Stimulated activated CD8-positive, alpha-beta memory T cell treated with anti-CD3 and anti-CD28 coated beads, Interleukin-15, amount 100 ng/mL, for 1 hour (primary cell): ENCODE measurements around the gene SLC38A3.

Source experiments
- DNase-seq: peaks from one replicate; pipeline ENCODE4 v3.0.0-alpha.2; 2020; ENCODE audit warnings: low read depth

SLC38A3 gene

GRCh38 chr3:50267280-50267913 is 62.3 kb downstream of the SLC38A3 start:
- DNase-seq, result no peak

DNA sequence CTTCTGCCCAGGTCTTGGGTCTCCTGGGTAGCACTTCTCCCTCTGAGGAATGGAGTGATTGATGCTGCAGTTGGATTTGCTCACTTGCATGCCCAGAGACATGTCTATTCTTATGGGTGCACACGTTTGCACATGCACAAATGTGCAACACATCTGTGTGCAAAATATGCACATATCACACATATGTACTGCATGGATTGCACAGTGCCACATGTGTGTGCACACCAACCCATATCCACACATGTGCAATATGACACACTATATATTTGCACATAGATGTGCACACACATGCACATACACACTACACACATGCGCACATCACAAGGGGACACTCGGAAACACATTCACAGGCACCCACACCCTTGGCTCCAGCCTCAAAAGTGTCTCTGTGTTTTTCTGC is 63.2 kb downstream of the SLC38A3 start:
- no peak for DNase-seq

DNA sequence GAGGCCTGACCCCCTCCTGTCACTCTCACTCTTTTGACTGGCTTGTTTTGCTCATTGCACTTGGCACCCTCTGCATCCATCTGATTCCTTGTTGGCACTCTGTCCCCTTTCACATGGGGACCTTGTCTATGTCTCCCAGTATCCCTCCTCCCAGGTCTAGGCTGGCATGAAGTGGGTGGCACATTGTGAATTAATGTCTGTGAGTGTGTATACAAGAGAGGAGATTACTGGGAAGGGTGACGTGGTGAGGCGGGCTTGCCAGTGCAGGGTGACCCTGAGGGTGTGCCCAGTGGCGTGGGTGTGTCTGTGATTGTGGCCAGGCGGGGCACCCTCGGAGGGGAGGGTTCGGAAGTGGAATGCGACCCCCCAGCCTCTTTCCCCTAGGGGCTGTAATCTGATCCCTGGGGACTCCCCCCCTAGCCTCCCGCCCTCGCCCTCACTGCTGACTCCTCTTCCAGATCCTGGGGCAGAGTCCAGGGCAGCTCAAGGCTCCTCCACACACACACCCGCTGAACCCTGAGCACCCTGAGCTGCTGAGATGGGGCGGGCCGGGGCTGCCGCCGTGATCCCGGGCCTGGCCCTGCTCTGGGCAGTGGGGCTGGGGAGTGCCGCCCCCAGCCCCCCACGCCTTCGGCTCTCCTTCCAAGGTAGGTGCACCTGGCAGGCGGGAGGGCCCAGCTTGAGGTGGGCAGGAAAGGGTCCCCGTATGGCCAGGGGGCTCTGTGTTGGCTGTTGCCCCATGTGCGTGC is 63.8 kb downstream of the SLC38A3 start, which contains the start of gene SEMA3B:
SEMA3B (plus strand) TSS at position 445 of the 749 bp plus-strand sequence; CDS start at position 539, 94 bp downstream.
- no peak for DNase-seq

DNA sequence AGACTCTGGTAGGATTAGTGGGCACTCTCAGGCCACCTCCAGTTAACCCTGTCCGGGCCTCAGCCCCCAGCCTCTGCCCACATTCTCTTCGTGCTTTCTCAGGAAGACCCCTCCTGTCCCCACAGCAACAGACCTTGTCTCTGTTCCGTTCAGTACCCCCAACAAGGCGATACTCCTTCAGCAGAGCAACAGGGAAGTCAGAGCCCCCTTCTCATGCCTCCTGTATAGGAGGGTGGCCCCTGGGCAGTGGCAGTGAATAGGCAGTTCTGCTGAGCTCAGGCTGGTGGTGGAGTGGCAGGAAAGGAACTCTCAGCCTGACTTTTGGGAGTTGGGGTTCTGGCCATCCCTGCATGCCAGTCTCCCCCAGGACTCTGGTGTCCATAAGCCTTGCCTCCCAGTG is 64.4 kb downstream of the SLC38A3 start:
- DNase-seq, result no peak

GRCh38 chr3:50269977-50270413 is 64.9 kb downstream of the SLC38A3 start:
- DNase-seq, result no peak

GRCh38 chr3:50270422-50271224 is 65.6 kb downstream of the SLC38A3 start:
- no peak for DNase-seq
